K562 (cell line): ENCODE data around the gene NQO2. TPM values are rescaled to one million over a fixed set of nuclear protein-coding genes. Genes with fewer than 3 reads are reported as not detected.

ENCODE experiments used
- CBFA2T2 ChIP-seq: fragments of 450-650 bp; conservative IDR thresholded peaks from 2 replicates; pipeline ENCODE4 v1.6.1; 2017; ENCODE audit warnings: mild to moderate bottlenecking
- COPS2 ChIP-seq: fragments of 450-650 bp; conservative IDR thresholded peaks from 2 replicates; pipeline ENCODE4 v1.6.1; 2016; ENCODE audit warnings: mild to moderate bottlenecking, moderate library complexity
- CREB1 ChIP-seq, 2 experiments: sonication (generic) in 1 of 2; formaldehyde crosslinking in 1 of 2; IDR thresholded peaks; 2 replicates each; pipeline versions ENCODE4 v1.6.1 to v1.8.0; 2012 to 2022; ENCODE audit warnings: inconsistent platforms in 1 of 2, mild to moderate bottlenecking in 1 of 2, missing genetic modification reagents in 1 of 2, moderate library complexity in 1 of 2
- HMG20B ChIP-seq: fragments of 250-450 bp; sonication (Bioruptor Pico); IDR thresholded peaks from 2 replicates; pipeline ENCODE4 v1.5.0; 2021; ENCODE audit warnings: mild to moderate bottlenecking
- ILF3 ChIP-seq: fragments of 450-650 bp; IDR thresholded peaks from 2 replicates; pipeline ENCODE4 v1.6.1; 2018; ENCODE audit warnings: antibody characterized with exemption, mild to moderate bottlenecking, moderate library complexity, borderline replicate concordance
- KLF1 ChIP-seq: fragments of 450-650 bp; IDR thresholded peaks from 2 replicates; pipeline ENCODE4 v1.6.1; 2016; ENCODE audit warnings: missing genetic modification characterization, missing compliant biosample characterization
- MYNN ChIP-seq, 2 experiments: sonication (generic); formaldehyde crosslinking in 1 of 2; IDR thresholded peaks; 2 replicates each; pipeline versions ENCODE4 v1.5.0 to v1.6.1; 2016 to 2020; ENCODE audit warnings: antibody characterized with exemption in 1 of 2, missing genetic modification reagents in 1 of 2
- NFXL1 ChIP-seq: fragments of 450-650 bp; formaldehyde crosslinking; IDR thresholded peaks from 2 replicates; pipeline ENCODE4 v1.4.0; 2021; ENCODE audit warnings: mild to moderate bottlenecking
- NR3C1 ChIP-seq: sonication (generic); formaldehyde crosslinking; IDR thresholded peaks from 2 replicates; pipeline ENCODE4 v1.8.1; 2022; ENCODE audit warnings: missing genetic modification reagents
- PPARD ChIP-seq: fragments of 250-450 bp; sonication (Bioruptor Pico); IDR thresholded peaks from 2 replicates; pipeline ENCODE4 v1.8.0; 2022; ENCODE audit warnings: inconsistent platforms, mild to moderate bottlenecking, moderate library complexity
- RBM15 ChIP-seq: fragments of 200-400 bp; formaldehyde crosslinking; IDR thresholded peaks from 2 replicates; pipeline ENCODE4 v1.6.1; 2018; ENCODE audit warnings: mild to moderate bottlenecking, low read length, moderate library complexity; ENCODE audit not compliant: insufficient read depth
- RFX1 ChIP-seq: fragments of 450-650 bp; IDR thresholded peaks from 2 replicates; pipeline ENCODE4 v1.6.1; 2016; ENCODE audit warnings: mild to moderate bottlenecking, moderate library complexity
- RFX5 ChIP-seq: IDR thresholded peaks from 2 replicates; pipeline ENCODE4 v1.6.1; 2011; ENCODE audit warnings: low read depth, mild to moderate bottlenecking, improper control_type of control experiment, low read length
- RNF2 ChIP-seq: sonication (generic); IDR thresholded peaks from 2 replicates; pipeline ENCODE4 v1.6.1; 2016
- STAT5B ChIP-seq: fragments of 250-450 bp; sonication (Bioruptor Pico); IDR thresholded peaks from 2 replicates; pipeline ENCODE4 v1.8.0; 2021; ENCODE audit warnings: mild to moderate bottlenecking, inconsistent platforms
- TRIM28 ChIP-seq: fragments of 450-650 bp; IDR thresholded peaks from 2 replicates; pipeline ENCODE4 v1.6.1; 2017
- WHSC1 ChIP-seq: IDR thresholded peaks from one replicate; pipeline ENCODE4 v1.6.1; 2012; ENCODE audit warnings: low read length, control low read depth, inconsistent platforms
- XRCC5 ChIP-seq: fragments of 200-400 bp; formaldehyde crosslinking; IDR thresholded peaks from 2 replicates; pipeline ENCODE4 v1.6.1; 2017; ENCODE audit warnings: low read depth, mild to moderate bottlenecking, low read length
- ZNF124 ChIP-seq: sonication (generic); formaldehyde crosslinking; IDR thresholded peaks from 2 replicates; pipeline ENCODE4 v1.8.1; 2022; ENCODE audit warnings: missing genetic modification reagents
- ZNF232 ChIP-seq: sonication (generic); formaldehyde crosslinking; IDR thresholded peaks from 2 replicates; pipeline ENCODE4 v1.8.0; 2022; ENCODE audit warnings: mild to moderate bottlenecking, missing genetic modification reagents
- ZNF561 ChIP-seq: fragments of 450-650 bp; formaldehyde crosslinking; conservative IDR thresholded peaks from 2 replicates; pipeline ENCODE4 v1.4.0; 2020; ENCODE audit warnings: mild to moderate bottlenecking, moderate library complexity
- polyA plus RNA-seq, 8 experiments: library from polyadenylated mRNA; depleted of rRNA in 4 of 8; stranded (reverse) in 5 of 8; unstranded in 3 of 8; fragments of >200 nt; fragmentation: Nextera tagmentation in 2 of 8; fragmentation: Illumina TruSeq in 1 of 8; extraction: Ambion mirVana in 2 of 8; extraction: Trizol in 1 of 8; gene quantifications; 2 replicates each; pipeline versions ENCODE4 v1.2.1 to v1.2.3, GENCODE V29; 2011 to 2014; ENCODE audit warnings: inconsistent platforms in 1 of 8, missing spikeins in 1 of 8
- total RNA-seq, 7 experiments: library from RNA; depleted of rRNA in 6 of 7; stranded (reverse); fragments of >200 nt in 6 of 7; fragmentation: Illumina TruSeq in 2 of 7; extraction: Trizol in 2 of 7; gene quantifications; 2 replicates each; pipeline versions ENCODE4 v1.2.1 to v1.2.3, GENCODE V29; 2011 to 2021; ENCODE audit warnings: low replicate concordance in 1 of 7
- TF ChIP-seq, protein P1 (sequence below), 2 experiments: fragments of 450-650 bp; IDR thresholded peaks; 2 replicates each; pipeline ENCODE4 v1.6.1; 2016
- TF ChIP-seq, protein P2 (sequence below): fragments of 450-650 bp; IDR thresholded peaks from 2 replicates; pipeline ENCODE4 v1.6.1; 2014; ENCODE audit warnings: low read depth, mild to moderate bottlenecking, moderate library complexity, borderline replicate concordance
- TF ChIP-seq, protein P3 (sequence below): sonication (generic); formaldehyde crosslinking; IDR thresholded peaks from 2 replicates; pipeline ENCODE4 v1.8.1; 2023; ENCODE audit warnings: mild to moderate bottlenecking, missing genetic modification reagents

The NQO2 gene
- total and polyA plus RNA-seq, 9 of the 15 experiments (the other 6 are each of a cell fraction or from before 2014, with no cell fraction given) = 54.6 to 214 (median 116) TPM

- TF ChIP-seq RBM15 (no peak), NFXL1 (CRISPR knock-in tag) (peak; percentile 66; the same call in 1 of the 2 replicates), COPS2 (no peak), RFX1 (no peak), NR3C1 (CRISPR knock-in tag) (no peak), MYNN (IDR thresholded peaks at IDR 0.05) (peak; percentile 83; the same call in 1 of the 2 replicates), MYNN (CRISPR knock-in tag; IDR thresholded peaks at IDR 0.05) (no peak), ILF3 (no peak), PPARD (CRISPR knock-in tag) (no peak; the same call in 1 of the 2 replicates), CBFA2T2 (no peak; the same call in 1 of the 2 replicates), RFX5 (no peak), ZNF232 (CRISPR knock-in tag) (0 out of 2 replicates have a peak, but pooled peaks have one; percentile 40), CREB1 (IDR thresholded peaks at IDR 0.05) (peak; percentile 74), CREB1 (CRISPR knock-in tag; IDR thresholded peaks at IDR 0.05) (peak; percentile 75), XRCC5 (peak; percentile 56; the same call in 1 of the 2 replicates), HMG20B (CRISPR knock-in tag) (no peak), TRIM28 (peak; percentile 40), KLF1 (tag) (peak; percentile 99), RNF2 (peak; percentile 99), ZNF124 (CRISPR knock-in tag) (no peak), ZNF561 (no peak), STAT5B (no peak), WHSC1 (no peak)
- TF ChIP-seq, protein P1, sequence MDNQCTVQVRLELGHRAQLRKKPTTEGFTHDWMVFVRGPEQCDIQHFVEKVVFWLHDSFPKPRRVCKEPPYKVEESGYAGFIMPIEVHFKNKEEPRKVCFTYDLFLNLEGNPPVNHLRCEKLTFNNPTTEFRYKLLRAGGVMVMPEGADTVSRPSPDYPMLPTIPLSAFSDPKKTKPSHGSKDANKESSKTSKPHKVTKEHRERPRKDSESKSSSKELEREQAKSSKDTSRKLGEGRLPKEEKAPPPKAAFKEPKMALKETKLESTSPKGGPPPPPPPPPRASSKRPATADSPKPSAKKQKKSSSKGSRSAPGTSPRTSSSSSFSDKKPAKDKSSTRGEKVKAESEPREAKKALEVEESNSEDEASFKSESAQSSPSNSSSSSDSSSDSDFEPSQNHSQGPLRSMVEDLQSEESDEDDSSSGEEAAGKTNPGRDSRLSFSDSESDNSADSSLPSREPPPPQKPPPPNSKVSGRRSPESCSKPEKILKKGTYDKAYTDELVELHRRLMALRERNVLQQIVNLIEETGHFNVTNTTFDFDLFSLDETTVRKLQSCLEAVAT (IDR thresholded peaks at IDR 0.05) = peak; percentile 94 to 97
- TF ChIP-seq, protein P2, sequence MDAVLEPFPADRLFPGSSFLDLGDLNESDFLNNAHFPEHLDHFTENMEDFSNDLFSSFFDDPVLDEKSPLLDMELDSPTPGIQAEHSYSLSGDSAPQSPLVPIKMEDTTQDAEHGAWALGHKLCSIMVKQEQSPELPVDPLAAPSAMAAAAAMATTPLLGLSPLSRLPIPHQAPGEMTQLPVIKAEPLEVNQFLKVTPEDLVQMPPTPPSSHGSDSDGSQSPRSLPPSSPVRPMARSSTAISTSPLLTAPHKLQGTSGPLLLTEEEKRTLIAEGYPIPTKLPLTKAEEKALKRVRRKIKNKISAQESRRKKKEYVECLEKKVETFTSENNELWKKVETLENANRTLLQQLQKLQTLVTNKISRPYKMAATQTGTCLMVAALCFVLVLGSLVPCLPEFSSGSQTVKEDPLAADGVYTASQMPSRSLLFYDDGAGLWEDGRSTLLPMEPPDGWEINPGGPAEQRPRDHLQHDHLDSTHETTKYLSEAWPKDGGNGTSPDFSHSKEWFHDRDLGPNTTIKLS = peak; percentile 85
- TF ChIP-seq, protein P3, sequence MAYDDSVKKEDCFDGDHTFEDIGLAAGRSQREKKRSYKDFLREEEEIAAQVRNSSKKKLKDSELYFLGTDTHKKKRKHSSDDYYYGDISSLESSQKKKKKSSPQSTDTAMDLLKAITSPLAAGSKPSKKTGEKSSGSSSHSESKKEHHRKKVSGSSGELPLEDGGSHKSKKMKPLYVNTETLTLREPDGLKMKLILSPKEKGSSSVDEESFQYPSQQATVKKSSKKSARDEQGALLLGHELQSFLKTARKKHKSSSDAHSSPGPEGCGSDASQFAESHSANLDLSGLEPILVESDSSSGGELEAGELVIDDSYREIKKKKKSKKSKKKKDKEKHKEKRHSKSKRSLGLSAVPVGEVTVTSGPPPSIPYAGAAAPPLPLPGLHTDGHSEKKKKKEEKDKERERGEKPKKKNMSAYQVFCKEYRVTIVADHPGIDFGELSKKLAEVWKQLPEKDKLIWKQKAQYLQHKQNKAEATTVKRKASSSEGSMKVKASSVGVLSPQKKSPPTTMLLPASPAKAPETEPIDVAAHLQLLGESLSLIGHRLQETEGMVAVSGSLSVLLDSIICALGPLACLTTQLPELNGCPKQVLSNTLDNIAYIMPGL = no peak; the same call in 1 of the 2 replicates
These were observed 24.2 kb downstream of the NQO2 start (continued) for GRCh38 chr6:3023663-3024483.
